Spleen (tissue), 7 donors: ENCODE data around the gene HNRNPC.
A peak's percentile ranks its signal among the peaks of the same experiment; 100 is the strongest.

ENCODE experiments used
- POLR2AphosphoS5 ChIP-seq, 3 donors: sonication (generic); formaldehyde crosslinking; IDR thresholded peaks; one replicate each; pipeline ENCODE4 v1.5.1; 2017; ENCODE audit warnings: antibody characterized with exemption in 3 of 3
- TF ChIP-seq, protein P1 (sequence below), 11 experiments: fragments of 200-600 bp in 7 of 11; fragments of 450-650 bp in 4 of 11; sonication (generic) in 4 of 11; IDR thresholded peaks in 8 of 11; conservative IDR thresholded peaks in 3 of 11; 1 replicate in 7 of 11; 2 replicates in 4 of 11; pipeline versions ENCODE4 v1.4.0 to v1.8.0; 2016 to 2021; ENCODE audit warnings: antibody characterized with exemption in 11 of 11, inconsistent platforms in 4 of 11, mild to moderate bottlenecking in 1 of 11
- donor health status: DM: no; HTN: no; CAD: no; lungs with moderate emphysema.
- donor health status: DM: no; HTN: no; CAD: no.
- donor health status: DM: no; HTN: no; CAD: no.

DNA sequence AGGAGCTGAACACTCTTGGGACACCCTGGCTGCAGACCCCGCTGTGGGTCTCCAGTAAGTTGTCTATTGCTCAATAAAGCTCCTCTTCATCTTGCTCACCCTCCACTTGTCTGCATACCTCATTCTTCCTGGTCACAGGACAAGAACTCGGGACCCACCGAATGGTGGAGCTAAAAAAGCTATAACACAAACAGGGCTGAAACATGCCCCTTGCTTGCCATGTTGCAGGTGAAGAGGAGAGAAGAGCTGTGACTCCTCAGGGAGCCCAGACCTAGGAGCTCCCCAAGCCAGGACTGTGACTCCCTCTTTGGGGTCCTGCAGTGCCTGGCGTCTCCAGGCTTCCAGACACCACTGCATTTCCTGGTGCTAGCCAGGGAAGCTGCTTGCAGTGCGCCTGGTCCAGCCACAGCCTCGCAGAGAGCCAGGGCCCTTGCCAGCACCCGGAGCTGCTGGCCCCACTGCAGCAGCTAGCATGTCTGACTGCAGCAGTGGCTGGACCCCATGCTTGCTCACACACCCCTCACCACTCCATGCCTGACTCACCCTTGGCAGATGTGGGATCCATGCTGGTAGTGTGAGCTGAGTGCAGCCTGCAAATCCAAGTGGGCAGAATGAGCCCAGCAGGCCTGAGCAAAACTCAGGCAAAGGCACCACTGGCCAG lies 76.2 kb downstream of the HNRNPC start:
- TF ChIP-seq, protein P1, sequence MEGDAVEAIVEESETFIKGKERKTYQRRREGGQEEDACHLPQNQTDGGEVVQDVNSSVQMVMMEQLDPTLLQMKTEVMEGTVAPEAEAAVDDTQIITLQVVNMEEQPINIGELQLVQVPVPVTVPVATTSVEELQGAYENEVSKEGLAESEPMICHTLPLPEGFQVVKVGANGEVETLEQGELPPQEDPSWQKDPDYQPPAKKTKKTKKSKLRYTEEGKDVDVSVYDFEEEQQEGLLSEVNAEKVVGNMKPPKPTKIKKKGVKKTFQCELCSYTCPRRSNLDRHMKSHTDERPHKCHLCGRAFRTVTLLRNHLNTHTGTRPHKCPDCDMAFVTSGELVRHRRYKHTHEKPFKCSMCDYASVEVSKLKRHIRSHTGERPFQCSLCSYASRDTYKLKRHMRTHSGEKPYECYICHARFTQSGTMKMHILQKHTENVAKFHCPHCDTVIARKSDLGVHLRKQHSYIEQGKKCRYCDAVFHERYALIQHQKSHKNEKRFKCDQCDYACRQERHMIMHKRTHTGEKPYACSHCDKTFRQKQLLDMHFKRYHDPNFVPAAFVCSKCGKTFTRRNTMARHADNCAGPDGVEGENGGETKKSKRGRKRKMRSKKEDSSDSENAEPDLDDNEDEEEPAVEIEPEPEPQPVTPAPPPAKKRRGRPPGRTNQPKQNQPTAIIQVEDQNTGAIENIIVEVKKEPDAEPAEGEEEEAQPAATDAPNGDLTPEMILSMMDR (IDR thresholded peaks at IDR 0.05 in 8 of 11, conservative IDR thresholded peaks at IDR 0.05 in 3 of 11): no peak
- peak in 1 of 3 donors; percentile 39 for TF ChIP-seq POLR2AphosphoS5 (IDR thresholded peaks at IDR 0.05)
